Stimulated activated CD4-positive, alpha-beta T cell treated with anti-CD3 and anti-CD28 coated beads, Interleukin-4, amount 100 ng/mL, for 4 hours (primary cell): ENCODE measurements around the gene NLRP6.
"Not testable (repeated sequence)": the region's sequence is repeated elsewhere in the genome, so short reads cannot be mapped to it uniquely, and the experiment has no call there.

Source experiments
- DNase-seq, 2 experiments: peaks; one replicate each; pipeline ENCODE4 v3.0.0-alpha.2; 2020

Gene NLRP6

DNA sequence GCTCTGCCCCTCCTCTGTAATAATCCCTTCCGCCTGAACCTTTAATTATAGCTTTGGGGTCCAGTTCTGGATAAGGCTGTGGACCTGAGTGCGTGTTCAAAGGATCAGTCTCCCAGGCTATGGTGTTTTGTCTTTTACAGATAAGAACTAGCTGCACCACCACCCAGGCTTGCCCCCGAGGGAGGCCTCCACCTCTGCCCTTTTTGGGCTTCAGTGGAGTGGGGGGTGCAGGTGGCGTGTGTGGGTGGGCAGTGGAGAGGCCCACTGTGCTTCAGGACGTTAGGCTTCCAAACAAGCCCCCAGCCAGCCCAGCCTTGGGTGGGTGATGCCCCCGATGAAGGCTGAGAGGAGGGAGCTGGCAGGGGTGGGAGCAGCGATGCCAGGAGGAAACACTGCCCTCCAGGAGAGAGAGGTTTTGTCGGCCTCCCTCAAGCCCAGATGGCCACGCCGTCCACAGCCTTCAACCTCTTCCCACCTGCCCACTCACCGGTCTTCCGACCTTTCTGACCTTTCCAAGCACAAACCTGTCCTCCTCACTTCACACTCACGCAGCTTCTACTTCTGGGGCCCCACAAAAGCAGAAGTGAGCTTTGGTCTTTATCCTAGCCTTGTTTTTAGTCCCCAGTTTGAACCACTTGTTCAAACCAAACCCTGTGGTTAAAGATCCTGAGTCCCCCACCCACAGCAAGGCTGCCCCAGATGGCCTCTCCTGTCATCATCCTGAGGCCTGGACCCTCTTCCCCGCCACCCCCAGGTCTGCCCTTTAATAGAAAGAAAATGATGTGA lies 21.1 kb upstream of the NLRP6 start:
- no peak for DNase-seq

DNA sequence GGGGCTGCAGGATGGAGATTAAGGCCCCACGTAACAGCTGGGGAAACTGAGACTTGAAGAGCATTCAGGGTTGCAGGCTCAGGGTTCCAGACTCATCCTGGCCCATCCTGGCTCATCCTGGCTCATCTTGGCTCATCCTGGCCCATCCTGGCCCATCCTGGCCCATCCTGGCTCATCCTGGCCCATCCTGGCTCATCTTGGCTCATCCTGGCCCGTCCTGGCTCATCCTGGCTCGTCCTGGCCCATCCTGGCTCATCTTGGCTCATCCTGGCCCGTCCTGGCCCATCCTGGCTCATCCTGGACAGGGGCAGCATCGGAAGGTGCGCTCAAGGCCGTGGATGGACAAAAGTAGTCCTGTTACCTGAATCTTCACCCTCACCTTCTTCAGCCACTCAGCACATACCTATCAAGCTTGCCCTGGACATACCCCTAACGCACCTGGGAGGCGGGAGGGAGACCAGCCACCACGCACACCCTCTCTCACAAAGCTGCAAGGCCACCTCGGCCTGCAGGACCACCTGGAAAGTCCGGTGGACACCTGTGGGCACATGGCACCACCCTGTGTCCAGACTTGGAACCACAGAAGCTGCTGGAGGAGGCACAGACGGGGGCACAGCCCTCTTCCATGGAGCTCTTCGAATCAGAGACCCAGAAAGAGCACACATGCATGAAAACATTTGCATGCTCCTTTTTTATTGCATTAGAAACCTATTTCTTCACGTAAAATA lies 20.3 kb upstream of the NLRP6 start:
- DNase-seq, result no peak

DNA sequence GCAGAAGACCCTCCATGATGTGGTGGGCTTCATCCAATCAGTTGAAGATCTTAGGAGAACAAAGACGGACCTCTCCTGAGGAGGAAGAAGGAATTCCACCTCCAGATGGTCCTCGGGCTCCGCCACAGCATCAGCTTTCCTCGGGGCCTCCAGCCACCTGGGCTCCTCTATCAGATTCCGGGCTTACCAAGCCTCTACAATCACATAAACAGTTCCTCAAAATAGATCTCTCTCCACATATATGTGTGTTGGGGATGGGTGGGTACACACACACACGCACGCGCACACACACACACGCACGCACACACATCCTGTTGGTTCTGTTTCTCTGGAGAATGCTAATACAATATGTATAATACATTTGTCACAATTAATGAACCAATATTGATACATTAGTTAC lies 18.8 kb upstream of the NLRP6 start:
- DNase-seq, result no peak

DNA sequence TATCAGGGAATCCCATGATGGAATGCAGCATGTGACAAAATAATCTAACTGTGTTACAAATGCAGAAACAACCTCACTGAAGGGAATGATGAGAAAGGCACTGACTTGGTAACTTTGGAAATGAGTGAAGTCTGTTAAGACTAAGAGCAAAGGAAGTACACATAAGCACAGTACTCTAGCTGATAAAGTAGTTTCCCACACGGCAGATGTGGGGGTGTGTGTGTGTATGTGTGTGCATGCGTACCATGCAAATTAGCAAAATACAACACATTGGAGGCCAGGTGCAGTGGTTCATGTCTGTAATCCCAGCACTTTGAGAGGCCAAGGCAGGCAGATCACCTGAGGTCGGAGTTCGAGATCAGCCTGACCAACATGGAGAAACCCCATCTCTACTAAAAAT lies 16.6 kb upstream of the NLRP6 start:
- no peak for DNase-seq

DNA sequence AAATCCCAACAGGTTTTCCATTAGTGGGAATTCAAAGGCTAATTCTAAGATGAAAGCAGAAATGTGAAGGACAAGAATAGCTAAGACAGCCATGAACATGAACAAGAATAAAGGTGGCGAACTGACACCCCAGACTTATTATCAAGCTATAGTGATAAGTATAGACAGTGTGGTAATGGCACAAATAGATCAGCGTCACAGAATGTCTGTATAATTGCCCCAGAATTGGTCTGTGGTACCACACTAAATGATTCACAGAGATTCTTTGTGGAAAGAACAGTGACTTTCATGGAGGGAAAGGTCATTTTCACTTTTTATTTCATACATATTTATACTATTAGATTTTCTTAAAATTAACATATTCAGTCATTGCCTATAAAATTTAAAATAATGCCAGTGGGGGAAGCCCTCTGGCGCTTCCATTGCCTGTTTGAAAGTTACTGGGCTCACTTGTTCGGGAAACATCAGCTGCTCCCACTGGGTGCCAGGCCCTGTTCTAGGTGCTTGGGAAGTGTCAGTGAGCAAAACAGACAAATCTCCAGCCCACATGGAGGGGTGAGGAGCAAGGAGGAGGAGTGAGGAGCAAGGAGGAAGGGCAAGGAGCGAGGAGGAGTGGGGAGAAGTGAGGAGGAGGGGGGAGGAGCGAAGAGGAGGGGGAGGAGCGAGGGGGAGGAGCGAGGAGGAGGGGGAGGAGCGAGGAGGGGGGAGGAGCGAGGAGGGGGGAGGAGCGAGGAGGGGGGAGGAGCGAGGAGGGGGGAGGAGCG lies 11.3 kb upstream of the NLRP6 start:
- DNase-seq, result no peak

DNA sequence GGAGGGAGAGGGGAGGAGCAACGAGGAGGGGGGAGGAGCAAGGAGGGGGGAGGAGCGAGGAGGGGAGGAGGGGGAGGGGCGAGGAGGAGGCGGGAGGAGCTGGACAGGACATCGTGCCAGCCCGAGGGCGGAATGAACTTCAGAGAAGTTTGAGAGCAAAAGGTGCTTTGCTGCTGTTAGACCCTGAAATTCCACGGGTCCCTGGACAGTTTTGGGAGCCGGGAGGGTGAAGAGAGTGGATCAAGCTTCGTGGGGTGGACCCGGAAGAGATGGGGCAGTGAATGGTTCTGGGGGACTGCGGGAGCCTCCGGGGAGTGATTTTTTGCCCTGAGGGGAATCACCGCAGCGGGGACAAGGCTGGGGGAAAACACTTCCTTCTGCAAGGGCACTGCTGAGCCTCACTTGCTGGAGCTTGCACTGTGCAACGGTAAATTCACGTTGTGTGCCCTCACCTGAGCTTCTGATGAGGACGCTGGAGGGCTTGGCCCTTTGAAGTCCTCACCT lies 10.7 kb upstream of the NLRP6 start:
- peak; percentile 45 to 53 for DNase-seq

DNA sequence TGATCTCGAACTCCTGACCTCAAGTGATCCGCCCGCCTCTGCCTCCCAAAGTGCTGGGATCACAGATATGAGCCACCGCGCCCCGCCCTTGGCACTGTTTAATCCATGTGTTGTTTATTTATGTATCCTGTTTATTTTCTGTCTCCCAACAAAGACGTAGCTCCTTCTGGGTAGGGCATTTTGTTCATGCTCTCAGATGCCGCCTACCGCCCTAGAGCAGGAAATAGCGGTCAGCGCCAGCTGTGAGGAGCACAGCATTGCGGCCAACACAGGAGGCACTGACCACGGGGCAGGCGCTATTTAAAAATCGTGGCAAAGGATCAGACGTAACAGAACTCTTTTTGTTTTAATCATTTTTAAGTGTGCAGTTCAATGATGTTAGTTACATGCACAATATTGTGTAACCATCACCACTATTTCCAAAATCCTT lies 9.5 kb upstream of the NLRP6 start:
- not testable (repeated sequence) for DNase-seq

DNA sequence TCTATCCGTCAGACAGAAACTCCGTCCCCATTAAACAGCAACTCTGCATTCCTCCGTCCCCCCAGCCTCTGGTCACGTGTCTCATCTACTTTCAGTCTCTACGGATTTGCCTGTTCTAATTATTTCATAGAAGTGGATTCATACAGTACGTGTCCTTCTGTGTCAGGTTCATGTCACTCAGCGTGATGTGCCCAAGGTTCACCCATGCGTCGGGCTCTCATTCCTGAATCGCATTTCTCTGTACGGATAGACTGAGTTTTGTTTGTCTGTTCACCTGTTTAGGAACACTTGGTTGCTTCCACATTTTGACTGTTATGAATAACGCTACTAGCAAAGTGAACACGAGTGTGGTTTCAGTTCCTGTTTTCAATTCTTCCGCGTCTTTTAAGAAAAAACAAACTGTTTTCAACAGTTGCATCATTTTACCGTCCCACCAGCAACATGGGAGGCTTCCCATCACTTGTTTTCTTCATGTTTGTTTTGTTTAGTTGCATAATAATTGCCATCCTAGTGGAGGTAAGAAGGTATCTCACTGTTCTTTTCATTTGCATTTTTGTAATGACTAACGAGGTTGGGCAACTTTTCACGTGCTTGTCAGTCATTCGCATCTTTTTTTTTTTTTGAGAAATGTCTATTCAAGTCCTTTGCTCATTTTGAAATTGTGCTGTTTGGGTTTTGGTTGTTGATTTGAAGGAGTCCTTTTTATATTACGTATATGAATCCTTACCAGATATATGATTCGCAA lies 8.9 kb upstream of the NLRP6 start:
- peak in 1 of 2 experiments; percentile 35 for DNase-seq

DNA sequence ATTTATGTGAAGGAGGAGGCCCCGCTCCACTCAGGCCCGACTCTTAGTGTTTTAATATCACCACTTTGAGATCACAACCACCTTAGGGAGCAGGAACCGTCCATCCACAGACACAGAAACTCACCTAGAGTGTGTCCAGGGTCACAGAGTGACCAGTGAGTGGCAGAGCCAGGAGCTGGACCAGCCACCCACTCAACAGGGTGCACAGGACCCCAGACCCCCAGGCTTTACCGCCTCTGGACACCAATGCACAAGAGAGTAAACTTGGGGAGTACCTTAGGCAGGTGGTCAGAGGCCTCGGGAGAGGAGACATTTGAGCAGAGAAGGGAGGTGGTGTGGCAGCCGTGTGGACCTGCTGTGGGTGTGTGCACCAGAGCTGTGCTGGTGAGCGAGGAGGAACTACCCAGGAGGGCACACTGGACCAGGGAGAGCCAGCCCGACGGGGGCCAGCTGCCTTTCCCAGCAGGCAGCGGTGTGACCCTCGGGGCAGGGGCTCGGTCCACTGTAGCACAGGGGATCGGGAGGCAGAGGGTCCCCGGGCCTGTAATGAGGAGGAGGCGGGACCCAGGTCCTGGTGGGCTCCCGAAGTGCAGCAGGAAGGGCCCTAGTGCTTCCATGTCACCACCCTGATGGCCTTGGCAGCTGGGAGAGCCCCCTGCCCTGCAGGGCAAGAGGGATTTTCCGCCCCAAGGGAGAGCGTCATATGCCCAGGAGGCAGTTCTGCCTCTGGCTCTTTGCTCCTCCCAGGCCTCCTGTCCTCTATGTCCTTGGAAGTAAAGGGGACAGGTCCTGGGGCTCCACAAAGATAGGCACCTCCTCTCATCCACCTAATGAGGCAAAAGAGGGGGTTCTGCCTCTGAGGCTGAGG lies 7.5 kb upstream of the NLRP6 start:
- DNase-seq, result no peak

DNA sequence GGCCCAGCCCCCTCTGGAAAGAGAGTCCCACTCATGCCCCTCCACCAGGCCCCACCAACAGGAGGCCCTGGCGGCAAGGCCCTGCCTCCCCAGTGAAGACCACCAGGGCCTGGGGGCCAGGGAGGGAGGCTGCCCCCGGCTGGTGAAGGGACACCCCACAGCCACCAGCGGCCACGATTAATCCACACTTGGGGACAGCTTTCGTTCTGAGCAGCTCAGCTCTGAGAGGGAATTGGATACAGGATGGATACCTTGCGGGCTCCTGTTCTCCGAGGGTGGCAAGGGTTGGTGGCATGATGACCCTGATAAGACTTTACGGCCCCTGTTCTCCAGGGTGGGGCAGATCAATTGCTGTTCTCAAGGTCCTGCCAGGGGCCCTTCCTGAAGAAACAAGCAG lies 6.9 kb upstream of the NLRP6 start:
- no peak for DNase-seq

DNA sequence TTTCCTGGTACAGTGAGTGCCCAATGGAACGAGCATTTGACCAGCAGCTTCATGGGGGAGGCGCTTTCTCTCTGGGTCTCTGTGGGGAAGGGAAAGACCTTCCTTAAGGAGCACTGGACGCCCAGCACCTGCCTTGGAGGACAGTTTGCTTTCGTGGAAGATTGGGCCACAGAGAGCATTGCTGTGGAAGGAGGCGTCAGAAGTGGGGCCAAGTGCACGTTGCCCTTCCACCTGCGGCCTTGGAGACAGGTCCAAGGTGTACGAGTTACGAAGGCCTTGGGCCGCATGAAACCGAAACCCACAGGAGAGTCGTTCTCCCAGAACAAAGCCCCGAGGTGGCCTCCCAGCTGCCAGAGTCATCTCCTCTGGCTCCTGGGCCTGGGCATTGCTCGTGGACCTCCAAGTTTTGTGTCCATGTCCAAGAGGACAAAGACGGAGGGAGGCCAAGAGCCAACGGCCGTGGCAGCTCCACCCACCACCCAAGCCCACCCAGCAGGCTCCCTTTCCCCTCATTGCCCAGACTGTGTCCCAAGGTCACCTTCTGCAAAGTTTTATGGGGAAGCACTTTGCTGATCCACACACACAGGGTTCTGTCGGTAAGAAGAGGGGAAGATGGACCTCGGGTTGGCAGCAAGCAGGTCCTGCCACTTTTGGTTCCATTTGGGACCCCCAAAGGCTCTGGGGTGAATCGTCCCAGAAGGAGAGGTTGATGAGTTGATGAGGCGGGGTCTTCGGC lies 5.8 kb upstream of the NLRP6 start:
- no peak for DNase-seq

DNA sequence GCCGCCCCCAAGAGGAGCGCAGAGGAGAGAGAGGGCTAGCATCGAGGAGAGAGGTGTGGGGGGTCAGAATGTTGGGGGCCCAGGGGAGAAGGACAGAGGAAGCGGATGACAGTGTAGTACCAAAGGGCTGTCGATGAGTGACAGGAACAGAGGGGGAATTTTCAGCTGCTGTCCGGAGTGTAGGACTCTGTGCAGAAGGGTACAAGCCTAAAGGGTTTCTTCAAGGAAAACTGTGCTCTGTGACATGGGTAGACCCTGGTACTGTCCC lies 5.3 kb upstream of the NLRP6 start:
- no peak for DNase-seq

DNA sequence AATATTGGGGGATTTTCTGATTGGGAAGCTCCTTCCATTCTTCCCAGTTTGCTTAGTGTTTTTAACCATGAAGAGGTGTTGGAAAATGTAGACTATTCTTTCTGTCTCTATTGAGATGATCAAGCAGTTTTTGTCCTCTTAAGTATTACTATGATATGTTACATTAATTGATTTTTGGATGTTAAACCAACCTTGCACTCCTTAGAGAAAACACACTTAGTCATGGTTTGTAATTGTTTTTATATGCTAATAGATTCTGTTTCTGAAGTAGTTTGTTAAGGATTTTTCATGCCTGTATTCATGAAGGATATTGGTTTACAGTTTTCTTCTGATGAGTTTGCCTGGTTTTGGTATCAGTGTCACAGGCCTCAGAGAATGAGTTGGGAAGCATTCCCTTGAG lies 2.0 kb upstream of the NLRP6 start:
- DNase-seq, result no peak

DNA sequence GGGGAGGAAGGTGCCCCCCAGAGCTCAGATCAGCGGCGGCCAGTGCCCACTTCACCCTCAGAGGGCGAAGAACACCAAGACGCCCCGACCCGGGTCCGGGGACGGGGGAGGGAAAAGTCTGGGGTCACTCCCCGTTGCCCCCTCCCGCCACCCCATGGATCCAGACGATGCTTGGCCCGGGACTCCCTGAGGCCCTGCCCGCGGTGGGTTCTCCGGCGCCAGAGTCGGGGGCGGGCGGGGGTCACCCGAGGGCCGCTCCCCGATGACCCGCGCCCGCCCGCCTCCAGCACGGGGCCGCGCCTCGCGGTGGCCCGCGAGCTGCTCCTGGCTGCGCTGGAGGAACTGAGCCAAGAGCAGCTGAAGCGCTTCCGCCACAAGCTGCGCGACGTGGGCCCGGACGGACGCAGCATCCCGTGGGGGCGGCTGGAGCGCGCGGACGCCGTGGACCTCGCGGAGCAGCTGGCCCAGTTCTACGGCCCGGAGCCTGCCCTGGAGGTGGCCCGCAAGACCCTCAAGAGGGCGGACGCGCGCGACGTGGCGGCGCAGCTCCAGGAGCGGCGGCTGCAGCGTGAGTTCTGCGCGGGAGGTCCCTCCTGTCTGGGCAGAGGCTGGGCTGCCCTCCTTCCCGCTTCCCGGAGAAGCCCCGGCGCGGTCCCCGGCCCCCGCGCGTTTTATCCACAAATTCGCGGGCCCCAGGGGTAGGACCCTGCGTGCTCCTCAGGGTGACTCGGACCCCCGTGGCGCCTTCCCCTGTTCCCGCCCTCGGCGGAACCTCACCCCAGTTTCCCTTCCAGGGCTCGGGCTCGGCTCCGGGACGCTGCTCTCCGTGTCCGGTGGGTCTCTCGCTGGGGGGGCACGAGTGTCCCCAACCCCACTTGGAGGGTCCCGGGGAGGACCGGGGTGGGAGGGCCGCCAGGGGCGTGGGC lies 1.1 kb downstream of the NLRP6 start:
- DNase-seq, result no peak

DNA sequence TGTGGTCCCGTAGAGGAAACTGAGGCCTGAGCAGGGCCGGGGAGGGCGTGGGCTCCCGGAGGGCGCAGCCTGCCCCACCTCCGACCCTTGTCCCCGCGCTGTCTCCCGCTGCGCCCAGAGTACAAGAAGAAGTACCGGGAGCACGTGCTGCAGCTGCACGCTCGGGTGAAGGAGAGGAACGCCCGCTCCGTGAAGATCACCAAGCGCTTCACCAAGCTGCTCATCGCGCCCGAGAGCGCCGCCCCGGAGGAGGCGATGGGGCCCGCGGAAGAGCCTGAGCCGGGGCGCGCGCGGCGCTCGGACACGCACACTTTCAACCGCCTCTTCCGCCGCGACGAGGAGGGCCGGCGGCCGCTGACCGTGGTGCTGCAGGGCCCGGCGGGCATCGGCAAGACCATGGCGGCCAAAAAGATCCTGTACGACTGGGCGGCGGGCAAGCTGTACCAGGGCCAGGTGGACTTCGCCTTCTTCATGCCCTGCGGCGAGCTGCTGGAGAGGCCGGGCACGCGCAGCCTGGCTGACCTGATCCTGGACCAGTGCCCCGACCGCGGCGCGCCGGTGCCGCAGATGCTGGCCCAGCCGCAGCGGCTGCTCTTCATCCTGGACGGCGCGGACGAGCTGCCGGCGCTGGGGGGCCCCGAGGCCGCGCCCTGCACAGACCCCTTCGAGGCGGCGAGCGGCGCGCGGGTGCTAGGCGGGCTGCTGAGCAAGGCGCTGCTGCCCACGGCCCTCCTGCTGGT lies 1.9 kb downstream of the NLRP6 start:
- peak; percentile 47 to 48 for DNase-seq

DNA sequence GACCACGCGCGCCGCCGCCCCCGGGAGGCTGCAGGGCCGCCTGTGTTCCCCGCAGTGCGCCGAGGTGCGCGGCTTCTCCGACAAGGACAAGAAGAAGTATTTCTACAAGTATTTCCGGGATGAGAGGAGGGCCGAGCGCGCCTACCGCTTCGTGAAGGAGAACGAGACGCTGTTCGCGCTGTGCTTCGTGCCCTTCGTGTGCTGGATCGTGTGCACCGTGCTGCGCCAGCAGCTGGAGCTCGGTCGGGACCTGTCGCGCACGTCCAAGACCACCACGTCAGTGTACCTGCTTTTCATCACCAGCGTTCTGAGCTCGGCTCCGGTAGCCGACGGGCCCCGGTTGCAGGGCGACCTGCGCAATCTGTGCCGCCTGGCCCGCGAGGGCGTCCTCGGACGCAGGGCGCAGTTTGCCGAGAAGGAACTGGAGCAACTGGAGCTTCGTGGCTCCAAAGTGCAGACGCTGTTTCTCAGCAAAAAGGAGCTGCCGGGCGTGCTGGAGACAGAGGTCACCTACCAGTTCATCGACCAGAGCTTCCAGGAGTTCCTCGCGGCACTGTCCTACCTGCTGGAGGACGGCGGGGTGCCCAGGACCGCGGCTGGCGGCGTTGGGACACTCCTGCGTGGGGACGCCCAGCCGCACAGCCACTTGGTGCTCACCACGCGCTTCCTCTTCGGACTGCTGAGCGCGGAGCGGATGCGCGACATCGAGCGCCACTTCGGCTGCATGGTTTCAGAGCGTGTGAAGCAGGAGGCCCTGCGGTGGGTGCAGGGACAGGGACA lies 2.7 kb downstream of the NLRP6 start:
- no peak for DNase-seq

DNA sequence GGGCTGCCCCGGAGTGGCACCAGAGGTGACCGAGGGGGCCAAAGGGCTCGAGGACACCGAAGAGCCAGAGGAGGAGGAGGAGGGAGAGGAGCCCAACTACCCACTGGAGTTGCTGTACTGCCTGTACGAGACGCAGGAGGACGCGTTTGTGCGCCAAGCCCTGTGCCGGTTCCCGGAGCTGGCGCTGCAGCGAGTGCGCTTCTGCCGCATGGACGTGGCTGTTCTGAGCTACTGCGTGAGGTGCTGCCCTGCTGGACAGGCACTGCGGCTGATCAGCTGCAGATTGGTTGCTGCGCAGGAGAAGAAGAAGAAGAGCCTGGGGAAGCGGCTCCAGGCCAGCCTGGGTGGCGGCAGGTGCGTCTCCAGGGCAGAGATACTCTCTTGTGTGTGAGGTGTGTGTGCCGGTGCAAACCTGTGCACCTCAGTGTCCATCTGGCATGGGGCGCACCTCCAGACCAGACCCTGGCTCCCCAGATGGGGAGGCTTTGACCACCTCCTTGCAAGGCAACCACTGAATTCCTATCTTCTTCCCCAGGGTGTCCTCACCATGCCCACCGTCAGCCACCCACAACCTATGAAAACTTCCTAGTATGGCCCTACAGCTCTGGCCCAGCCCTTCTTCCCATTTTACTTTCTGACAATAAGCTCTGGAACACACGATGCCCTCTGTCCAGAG lies 3.4 kb downstream of the NLRP6 start:
- DNase-seq, result no peak

DNA sequence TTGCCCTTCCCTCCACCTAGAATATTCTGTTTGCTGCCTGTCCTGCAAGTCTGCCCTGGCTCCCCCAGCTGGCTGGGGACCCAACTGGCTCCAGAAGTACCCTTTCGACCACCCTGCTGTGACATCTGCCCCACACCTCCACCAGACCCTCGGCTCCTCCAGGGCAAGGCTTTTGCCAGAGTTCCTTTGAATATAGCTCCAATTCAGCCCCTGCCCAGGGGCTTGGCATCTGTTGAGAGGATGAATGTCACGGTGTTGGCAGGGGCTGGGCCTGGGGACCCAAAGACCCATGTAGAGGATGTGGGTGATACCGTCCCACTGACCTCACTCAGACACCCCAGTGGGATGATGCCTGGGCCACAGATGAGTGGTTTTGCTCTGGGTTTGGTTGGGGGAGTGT lies 4.0 kb downstream of the NLRP6 start:
- no peak for DNase-seq
